ENCODE measurements around the gene KATNB1. TPM values are rescaled to one million over a fixed set of nuclear protein-coding genes. Genes with fewer than 3 reads are reported as not detected.

The KATNB1 gene
- total RNA-seq, 1 experiment from 2014 or later = 30.6 TPM

GRCh38 chr16:57713596-57713995 is 22.0 kb upstream of the KATNB1 start:
- no peaks in the 10 kb centered on the region for H3K36me3 Mint-ChIP-seq (ENCODE audit: insufficient read depth, unreplicated experiment)
- intact Hi-C loops (cut with micrococcal nuclease) = no loop called here
- H3K9me3 Mint-ChIP-seq (ENCODE audit: unreplicated experiment) = no peaks in the 10 kb centered on the region
- BruUV-seq (replicated peaks) = no TSS peak
- H3K27ac Mint-ChIP-seq (ENCODE audit: low read depth, unreplicated experiment) = no peak overlapping the region
- no peak for TF ChIP-seq CTCF (IDR thresholded peaks at IDR 0.05; ENCODE audit: unreplicated experiment)
- CTCF ChIA-PET = interaction anchor here (0.7 to 1.6 kb wide), 4 partner anchors 10 to 137 kb away, joined by 3 to 8 read pairs (median 4); no protein-coding TSS in a partner anchor
- H3K4me3 Mint-ChIP-seq (ENCODE audit: unreplicated experiment) = no peak overlapping the region
- no peaks in the 10 kb centered on the region for H3K4me1 Mint-ChIP-seq (ENCODE audit: insufficient read depth, unreplicated experiment)
- no peak for DNase-seq (ENCODE audit: unreplicated experiment)
- POLR2A ChIA-PET = interaction anchor here (0.7 to 1.3 kb wide), 2 partner anchors 22 to 113 kb away, joined by 3 to 4 read pairs; partner anchors contain the start of gene KATNB1
- peaks cover 51% of the 10 kb centered on the region for H3K27me3 Mint-ChIP-seq (ENCODE audit: insufficient read depth, unreplicated experiment)

GRCh38 chr16:57714047-57714446 is 21.5 kb upstream of the KATNB1 start:
- BruUV-seq (replicated peaks) = no TSS peak
- no peak overlapping the region for H3K4me3 Mint-ChIP-seq (ENCODE audit: unreplicated experiment)
- intact Hi-C loops (cut with micrococcal nuclease) = no loop called here
- H3K9me3 Mint-ChIP-seq (ENCODE audit: unreplicated experiment) = no peaks in the 10 kb centered on the region
- ChIA-PET CTCF (interaction anchor here (1.6 kb wide), 1 partner anchor 65 kb away, joined by 5 read pairs; no protein-coding TSS in a partner anchor), POLR2A (no interaction called here)
- no peak for TF ChIP-seq CTCF (IDR thresholded peaks at IDR 0.05; ENCODE audit: unreplicated experiment)
- no peak overlapping the region for H3K27ac Mint-ChIP-seq (ENCODE audit: low read depth, unreplicated experiment)
- H3K4me1 Mint-ChIP-seq (ENCODE audit: insufficient read depth, unreplicated experiment) = no peaks in the 10 kb centered on the region
- H3K27me3 Mint-ChIP-seq (ENCODE audit: insufficient read depth, unreplicated experiment) = peaks cover 49% of the 10 kb centered on the region
- no peak for DNase-seq (ENCODE audit: unreplicated experiment)
- no peaks in the 10 kb centered on the region for H3K36me3 Mint-ChIP-seq (ENCODE audit: insufficient read depth, unreplicated experiment)

- peak; percentile 69 for DNase-seq (ENCODE audit: unreplicated experiment)
- no peaks in the 10 kb centered on the region for H3K4me1 Mint-ChIP-seq (ENCODE audit: insufficient read depth, unreplicated experiment)
- H3K4me3 Mint-ChIP-seq (ENCODE audit: unreplicated experiment) = no peak overlapping the region
- H3K27me3 Mint-ChIP-seq (ENCODE audit: insufficient read depth, unreplicated experiment) = peaks cover 1% of the 10 kb centered on the region
- TF ChIP-seq CTCF (IDR thresholded peaks at IDR 0.05; ENCODE audit: unreplicated experiment) = peak; percentile 64
- H3K27ac Mint-ChIP-seq (ENCODE audit: low read depth, unreplicated experiment) = no peak overlapping the region
- no peaks in the 10 kb centered on the region for H3K9me3 Mint-ChIP-seq (ENCODE audit: unreplicated experiment)
- POLR2A ChIA-PET = no interaction called here
- BruUV-seq (replicated peaks) = no TSS peak
- intact Hi-C loops (cut with micrococcal nuclease) = loop anchor here (1.0 to 2.0 kb wide), 4 partner anchors 71 to 144 kb away; no protein-coding TSS in a partner anchor
- no peaks in the 10 kb centered on the region for H3K36me3 Mint-ChIP-seq (ENCODE audit: insufficient read depth, unreplicated experiment)
- CTCF ChIA-PET = interaction anchor here (0.6 kb wide), 1 partner anchor 16 kb away, joined by 4 read pairs; no protein-coding TSS in a partner anchor
These were observed 15.4 kb upstream of the KATNB1 start for GRCh38 chr16:57720142-57720575.

- Mint-ChIP-seq H3K27me3 (ENCODE audit: insufficient read depth, unreplicated experiment) (no peaks in the 10 kb centered on the region), H3K27ac (ENCODE audit: low read depth, unreplicated experiment) (no peak overlapping the region), H3K36me3 (ENCODE audit: insufficient read depth, unreplicated experiment) (no peaks in the 10 kb centered on the region), H3K4me1 (ENCODE audit: insufficient read depth, unreplicated experiment) (no peaks in the 10 kb centered on the region), H3K4me3 (ENCODE audit: unreplicated experiment) (no peak overlapping the region), H3K9me3 (ENCODE audit: unreplicated experiment) (no peaks in the 10 kb centered on the region)
- DNase-seq (ENCODE audit: unreplicated experiment) = no peak
- intact Hi-C loops (cut with micrococcal nuclease) = loop anchor here (2.0 kb wide), 2 partner anchors 73 to 131 kb away; no protein-coding TSS in a partner anchor
- no TSS peak for BruUV-seq (replicated peaks)
- TF ChIP-seq CTCF (IDR thresholded peaks at IDR 0.05; ENCODE audit: unreplicated experiment) = no peak
- POLR2A ChIA-PET = no interaction called here
- CTCF ChIA-PET = interaction anchor here (0.6 to 1.1 kb wide), 3 partner anchors 35 to 147 kb away, joined by 3 to 4 read pairs (median 3); no protein-coding TSS in a partner anchor
These were observed 14.0 kb upstream of the KATNB1 start for GRCh38 chr16:57721356-57722209.

Data from MCF 10A (cell line).